Neural progenitor cell (in vitro differentiated cells): ENCODE measurements around the gene DNMT3L. TPM values are rescaled to one million over a fixed set of nuclear protein-coding genes. Genes with fewer than 3 reads are reported as not detected.
A peak's percentile ranks its signal among the peaks of the same experiment; 100 is the strongest.

Experiments used
- DNase-seq: peaks from one replicate; pipeline ENCODE4 v3.0.0-alpha.2; 2016; ENCODE audit warnings: low spot score
- H2AFZ ChIP-seq: fragments of 200-600 bp; sonication (generic); replicated peaks from 2 replicates; pipeline ENCODE4 v1.6.1; 2016; ENCODE audit warnings: antibody characterized with exemption
- H3F3A ChIP-seq: fragments of 200-600 bp; sonication (generic); 2 replicates; pipeline ENCODE4 v1.6.1; 2016; ENCODE audit warnings: antibody characterized with exemption, low read depth
- H3K27ac ChIP-seq: fragments of 200-600 bp; sonication (generic); 2 replicates; pipeline ENCODE4 v1.5.1; 2016; ENCODE audit warnings: mild to moderate bottlenecking
- H3K27me3 ChIP-seq: fragments of 200-600 bp; sonication (generic); 2 replicates; pipeline ENCODE4 v1.6.1; 2016; ENCODE audit warnings: mild to moderate bottlenecking, moderate library complexity
- H3K36me3 ChIP-seq: fragments of 200-600 bp; sonication (generic); 2 replicates; pipeline ENCODE4 v1.5.1; 2016
- H3K4me1 ChIP-seq: fragments of 200-600 bp; sonication (generic); 2 replicates; pipeline ENCODE4 v1.6.1; 2016; ENCODE audit warnings: mixed run types
- H3K4me2 ChIP-seq: fragments of 200-600 bp; sonication (generic); 2 replicates; pipeline ENCODE4 v1.6.1; 2016
- H3K4me3 ChIP-seq: fragments of 200-600 bp; sonication (generic); 2 replicates; pipeline ENCODE4 v1.5.1; 2016
- H3K79me2 ChIP-seq: fragments of 200-600 bp; sonication (generic); 2 replicates; pipeline ENCODE4 v1.6.1; 2016; ENCODE audit warnings: low read depth
- H3K9ac ChIP-seq: fragments of 200-600 bp; sonication (generic); 2 replicates; pipeline ENCODE4 v1.6.1; 2016
- H3K9me3 ChIP-seq: fragments of 200-600 bp; sonication (generic); 2 replicates; pipeline ENCODE4 v1.5.1; 2016; ENCODE audit warnings: low read depth
- H4K20me1 ChIP-seq: fragments of 200-600 bp; sonication (generic); 2 replicates; pipeline ENCODE4 v1.6.1; 2016; ENCODE audit warnings: low read depth
- H3K27ac Mint-ChIP-seq: 3 replicates; pipeline ENCODE4 v1.8.0; 2021; ENCODE audit warnings: mixed read lengths
- H3K27me3 Mint-ChIP-seq: 2 replicates; pipeline ENCODE4 v1.8.0; 2022; ENCODE audit warnings: low read depth, mild to moderate bottlenecking, inconsistent platforms, moderate library complexity, mixed read lengths; ENCODE audit not compliant: insufficient read depth
- H3K36me3 Mint-ChIP-seq: 3 replicates; pipeline ENCODE4 v1.8.0; 2021; ENCODE audit warnings: mixed read lengths
- H3K4me1 Mint-ChIP-seq: 3 replicates; pipeline ENCODE4 v1.8.0; 2021; ENCODE audit warnings: mixed read lengths
- H3K4me3 Mint-ChIP-seq: 3 replicates; pipeline ENCODE4 v1.8.0; 2021; ENCODE audit warnings: mild to moderate bottlenecking, moderate library complexity, mixed read lengths
- H3K9me3 Mint-ChIP-seq: 3 replicates; pipeline ENCODE4 v1.8.0; 2020; ENCODE audit warnings: mixed read lengths
- CTCF ChIP-seq: fragments of 200-600 bp; sonication (generic); IDR thresholded peaks from 2 replicates; pipeline ENCODE4 v1.5.1; 2017; ENCODE audit warnings: antibody characterized with exemption, mild to moderate bottlenecking
- EZH2 ChIP-seq: fragments of 200-600 bp; sonication (generic); IDR thresholded peaks from 2 replicates; pipeline ENCODE4 v1.6.1; 2017; ENCODE audit warnings: antibody characterized with exemption, mild to moderate bottlenecking, moderate library complexity
- EZH2phosphoT487 ChIP-seq: fragments of 200-600 bp; sonication (generic); IDR thresholded peaks from 2 replicates; pipeline ENCODE4 v1.6.1; 2017; ENCODE audit warnings: antibody characterized with exemption
- total RNA-seq: library from RNA; depleted of rRNA; stranded (reverse); fragments of >200 nt; gene quantifications from 2 replicates; pipeline ENCODE4 v1.2.3, GENCODE V29; 2015; ENCODE audit warnings: low replicate concordance

Gene DNMT3L
- total RNA-seq, result not detected in 2 replicates

GRCh38 chr21:44261675-44262295, at the start of gene DNMT3L:
Gene DNMT3L (minus strand): TSS chr21:44261897. CDS start chr21:44261259, 638 bp downstream.
- no peaks in the 10 kb centered on the region for H3K36me3 Mint-ChIP-seq
- TF ChIP-seq EZH2phosphoT487 (no peak), CTCF (no peak), EZH2 (no peak)
- no peak for DNase-seq

GRCh38 chr21:44310628-44311507, 49.2 kb upstream of the DNMT3L start:
- peaks cover 22% of the 10 kb centered on the region for H4K20me1 ChIP-seq
- no peaks in the 10 kb centered on the region for H3K27me3 ChIP-seq
- H3K36me3 ChIP-seq, result no peaks in the 10 kb centered on the region
- no peaks in the 10 kb centered on the region for H3F3A ChIP-seq
- Mint-ChIP-seq H3K4me3 (no peak overlapping the region), H3K9me3 (no peaks in the 10 kb centered on the region), H3K36me3 (peaks cover 6% of the 10 kb centered on the region), H3K27ac (peak overlapping the region; percentile 16), H3K4me1 (peaks cover 18% of the 10 kb centered on the region), H3K27me3 (peaks cover 4% of the 10 kb centered on the region)
- H3K4me1 ChIP-seq, result peaks cover 7% of the 10 kb centered on the region
- no peak for DNase-seq
- no peak overlapping the region for H3K27ac ChIP-seq
- TF ChIP-seq EZH2 (no peak), CTCF (no peak), EZH2phosphoT487 (no peak)
- H3K79me2 ChIP-seq, result no peaks in the 10 kb centered on the region
- no peak overlapping the region for H3K9ac ChIP-seq
- no peaks in the 10 kb centered on the region for H3K9me3 ChIP-seq
- H3K4me2 ChIP-seq, result no peak overlapping the region
- no peak overlapping the region for H2AFZ ChIP-seq
- no peak overlapping the region for H3K4me3 ChIP-seq

More at GRCh38 chr21:44261675-44262295, at the start of gene DNMT3L:
- H3K9ac ChIP-seq, result no peak within 1 kb of the TSS
- no peak within 1 kb of the TSS for H3K27ac ChIP-seq
- H3K79me2 ChIP-seq, result no peaks in the 10 kb centered on the region
- H3F3A ChIP-seq, result peaks cover 14% of the 10 kb centered on the region
- H3K27me3 ChIP-seq, result no peaks in the 10 kb centered on the region
- H3K36me3 ChIP-seq, result no peaks in the 10 kb centered on the region
- H3K9me3 ChIP-seq, result no peaks in the 10 kb centered on the region
- H3K27me3 Mint-ChIP-seq, result peaks cover 14% of the 10 kb centered on the region
- H4K20me1 ChIP-seq, result no peaks in the 10 kb centered on the region
- H3K4me3 ChIP-seq, result no peak within 1 kb of the TSS
- H3K4me1 ChIP-seq, result peaks cover 11% of the 10 kb centered on the region
- no peak within 1 kb of the TSS for H2AFZ ChIP-seq
- H3K27ac Mint-ChIP-seq, result no peak within 1 kb of the TSS
- no peak within 1 kb of the TSS for H3K4me2 ChIP-seq
- H3K4me1 Mint-ChIP-seq, result peaks cover 5% of the 10 kb centered on the region
- H3K4me3 Mint-ChIP-seq, result no peak within 1 kb of the TSS
- H3K9me3 Mint-ChIP-seq, result peaks cover 10% of the 10 kb centered on the region

- Mint-ChIP-seq H3K36me3 (peaks cover 6% of the 10 kb centered on the region), H3K27me3 (peaks cover 6% of the 10 kb centered on the region), H3K9me3 (no peaks in the 10 kb centered on the region), H3K27ac (peak overlapping the region; percentile 78), H3K4me1 (peaks cover 41% of the 10 kb centered on the region), H3K4me3 (peak overlapping the region; percentile 69)
- Histone ChIP-seq H3K36me3 (no peaks in the 10 kb centered on the region), H2AFZ (no peak overlapping the region), H3K27ac (no peak overlapping the region), H3K4me1 (peaks cover 25% of the 10 kb centered on the region), H3K27me3 (no peaks in the 10 kb centered on the region), H3K9me3 (no peaks in the 10 kb centered on the region), H3F3A (peaks cover 16% of the 10 kb centered on the region), H4K20me1 (peaks cover 58% of the 10 kb centered on the region), H3K4me2 (no peak overlapping the region), H3K4me3 (no peak overlapping the region), H3K79me2 (peaks cover 13% of the 10 kb centered on the region), H3K9ac (no peak overlapping the region)
- DNase-seq, result peak; percentile 41
- TF ChIP-seq EZH2phosphoT487, result no peak
- TF ChIP-seq CTCF, result no peak
- TF ChIP-seq EZH2, result no peak
These were observed 45.4 kb upstream of the DNMT3L start for GRCh38 chr21:44306936-44307704.
